Lower lobe of right lung (tissue), 2 donors: ENCODE measurements around the gene EDN3. TPM values are rescaled to one million over a fixed set of nuclear protein-coding genes. Genes with fewer than 3 reads are reported as not detected.

Experiments used
- ATAC-seq, 2 donors: fragments of 200-7000 bp; cut with Tn5 transposase; one replicate each; pipeline ENCODE4 v1.9.1; 2020 to 2022; ENCODE audit warnings: mild to moderate bottlenecking in 2 of 2, moderate library complexity in 2 of 2
- DNase-seq: peaks from one replicate; pipeline ENCODE4 v3.0.0-alpha.2; 2020
- H3K27ac ChIP-seq: fragments of 200-600 bp; one replicate; pipeline ENCODE4 v1.8.0; 2022
- H3K27me3 ChIP-seq: fragments of 200-600 bp; one replicate; pipeline ENCODE4 v1.8.0; 2022; ENCODE audit warnings: low read depth
- H3K36me3 ChIP-seq: fragments of 200-600 bp; one replicate; pipeline ENCODE4 v1.8.0; 2022; ENCODE audit warnings: mild to moderate bottlenecking
- H3K4me1 ChIP-seq: fragments of 200-600 bp; one replicate; pipeline ENCODE4 v1.8.0; 2022
- H3K4me3 ChIP-seq: fragments of 200-600 bp; one replicate; pipeline ENCODE4 v1.8.0; 2022; ENCODE audit warnings: mild to moderate bottlenecking
- H3K9me3 ChIP-seq: fragments of 200-600 bp; one replicate; pipeline ENCODE4 v1.8.0; 2022
- intact Hi-C: fragments of 100-400 bp; cut with DNase I; formaldehyde crosslinking; loops from one replicate; pipeline ENCODE4 v1.11.0; 2022
- total RNA-seq: library from RNA; stranded (reverse); fragmentation: NEBNext Ultra II Directional; extraction: Animal tissue kit (Norgen Biotek cat#: 25700); gene quantifications from one replicate; pipeline ENCODE4 v1.2.1, GENCODE V29; 2021
- TF ChIP-seq, protein P1 (sequence below): fragments of 200-600 bp; IDR thresholded peaks from one replicate; pipeline ENCODE4 v1.8.0; 2022; ENCODE audit warnings: antibody characterized with exemption, mild to moderate bottlenecking
- donor health status: DM: no; HTN: yes; CAD: no; lungs with severe emphysema.

EDN3 gene
- total RNA-seq, 1 donor from 2014 or later = 0.27 TPM

- Histone ChIP-seq H3K27ac (no peak overlapping the region), H3K9me3 (no peaks in the 10 kb centered on the region), H3K36me3 (no peaks in the 10 kb centered on the region), H3K27me3 (peaks cover 31% of the 10 kb centered on the region), H3K4me1 (no peaks in the 10 kb centered on the region), H3K4me3 (no peak overlapping the region)
- ATAC-seq = no peak
- no peak for DNase-seq
- TF ChIP-seq, protein P1, sequence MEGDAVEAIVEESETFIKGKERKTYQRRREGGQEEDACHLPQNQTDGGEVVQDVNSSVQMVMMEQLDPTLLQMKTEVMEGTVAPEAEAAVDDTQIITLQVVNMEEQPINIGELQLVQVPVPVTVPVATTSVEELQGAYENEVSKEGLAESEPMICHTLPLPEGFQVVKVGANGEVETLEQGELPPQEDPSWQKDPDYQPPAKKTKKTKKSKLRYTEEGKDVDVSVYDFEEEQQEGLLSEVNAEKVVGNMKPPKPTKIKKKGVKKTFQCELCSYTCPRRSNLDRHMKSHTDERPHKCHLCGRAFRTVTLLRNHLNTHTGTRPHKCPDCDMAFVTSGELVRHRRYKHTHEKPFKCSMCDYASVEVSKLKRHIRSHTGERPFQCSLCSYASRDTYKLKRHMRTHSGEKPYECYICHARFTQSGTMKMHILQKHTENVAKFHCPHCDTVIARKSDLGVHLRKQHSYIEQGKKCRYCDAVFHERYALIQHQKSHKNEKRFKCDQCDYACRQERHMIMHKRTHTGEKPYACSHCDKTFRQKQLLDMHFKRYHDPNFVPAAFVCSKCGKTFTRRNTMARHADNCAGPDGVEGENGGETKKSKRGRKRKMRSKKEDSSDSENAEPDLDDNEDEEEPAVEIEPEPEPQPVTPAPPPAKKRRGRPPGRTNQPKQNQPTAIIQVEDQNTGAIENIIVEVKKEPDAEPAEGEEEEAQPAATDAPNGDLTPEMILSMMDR = no peak
- intact Hi-C loops = no loop called here
Observed at GRCh38 chr20:59273739-59274357, 26.6 kb upstream of the EDN3 start.

GRCh38 chr20:59276938-59277337 is 23.5 kb upstream of the EDN3 start:
- ATAC-seq (no peak), DNase-seq (no peak)
- Histone ChIP-seq H3K27ac (no peak overlapping the region), H3K4me1 (no peaks in the 10 kb centered on the region), H3K27me3 (peaks cover 18% of the 10 kb centered on the region), H3K36me3 (no peaks in the 10 kb centered on the region), H3K9me3 (no peaks in the 10 kb centered on the region), H3K4me3 (no peak overlapping the region)
- intact Hi-C loops = no loop called here
- TF ChIP-seq, protein P1 = no peak

DNA sequence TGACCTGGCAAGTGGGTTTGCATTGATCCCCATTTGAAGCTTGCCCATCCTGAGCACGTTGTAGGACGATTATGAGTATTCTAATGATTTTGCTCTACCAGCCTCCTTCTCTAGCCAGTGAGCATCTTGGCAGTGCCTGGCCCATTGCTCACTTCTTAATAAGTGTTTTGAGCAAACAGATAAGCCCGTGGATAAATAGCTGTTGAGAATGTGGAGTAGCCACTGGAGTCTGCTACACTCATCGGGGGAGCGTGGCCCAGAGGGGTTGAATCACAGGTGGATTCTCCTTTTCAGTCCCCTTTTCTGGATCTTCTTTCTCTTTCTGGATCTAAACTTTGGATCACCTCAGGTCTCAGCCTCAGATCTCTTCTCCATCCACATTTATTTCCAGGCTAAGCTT is 15.9 kb upstream of the EDN3 start:
- DNase-seq (no peak), ATAC-seq (peak; percentile 58 to 80)
- no peak overlapping the region for H3K4me3 ChIP-seq
- TF ChIP-seq, protein P1 = no peak
- no peaks in the 10 kb centered on the region for H3K27me3 ChIP-seq
- H3K27ac ChIP-seq = no peak overlapping the region
- H3K36me3 ChIP-seq = no peaks in the 10 kb centered on the region
- no peaks in the 10 kb centered on the region for H3K4me1 ChIP-seq
- intact Hi-C loops = no loop called here
- no peaks in the 10 kb centered on the region for H3K9me3 ChIP-seq

DNA sequence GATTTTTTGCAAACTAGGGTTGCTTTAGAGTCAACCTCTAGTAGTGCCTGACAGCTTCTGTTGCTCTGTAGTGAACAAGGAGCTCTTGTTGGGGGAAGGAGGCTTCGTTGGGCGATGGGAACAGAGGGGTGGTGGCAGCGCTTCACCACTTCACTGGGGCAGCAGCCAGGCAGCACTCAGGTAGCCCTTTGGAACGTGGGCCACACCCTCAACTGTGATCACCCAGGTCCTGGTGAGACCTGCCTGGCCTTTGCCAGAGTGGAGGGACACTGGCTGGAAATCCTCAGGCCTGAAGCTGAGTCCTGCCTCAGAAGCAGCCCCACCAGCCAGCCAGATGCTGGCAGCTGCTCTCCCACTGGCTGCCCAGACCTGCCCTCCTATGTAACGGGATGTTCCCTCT is 10.4 kb upstream of the EDN3 start:
- H3K27ac ChIP-seq = no peak overlapping the region
- no peak overlapping the region for H3K4me3 ChIP-seq
- TF ChIP-seq, protein P1 = no peak
- DNase-seq (no peak), ATAC-seq (peak in 1 of 2 donors; percentile 48)
- H3K9me3 ChIP-seq = no peaks in the 10 kb centered on the region
- intact Hi-C loops = no loop called here
- H3K4me1 ChIP-seq = no peaks in the 10 kb centered on the region
- peaks cover 15% of the 10 kb centered on the region for H3K27me3 ChIP-seq
- no peaks in the 10 kb centered on the region for H3K36me3 ChIP-seq

- H3K4me3 ChIP-seq = no peak overlapping the region
- H3K4me1 ChIP-seq = no peaks in the 10 kb centered on the region
- H3K9me3 ChIP-seq = no peaks in the 10 kb centered on the region
- DNase-seq (no peak), ATAC-seq (no peak)
- no peaks in the 10 kb centered on the region for H3K36me3 ChIP-seq
- TF ChIP-seq, protein P1 = no peak
- peaks cover 19% of the 10 kb centered on the region for H3K27me3 ChIP-seq
- H3K27ac ChIP-seq = no peak overlapping the region
- intact Hi-C loops = no loop called here
Observed at GRCh38 chr20:59291740-59292383, 8.5 kb upstream of the EDN3 start.
